NCI-H526 treated with DMSO at 0.1 percent for 48 hours (cell line): Measurements from ENCODE around the gene C9.
A peak's percentile ranks its signal among the peaks of the same experiment; 100 is the strongest.
"Not testable (repeated sequence)": the region's sequence is repeated elsewhere in the genome, so short reads cannot be mapped to it uniquely, and the experiment has no call there.

Source experiments
- DNase-seq: peaks from one replicate; lab custom pipeline; 2025; lab: John Stamatoyannopoulos, UW

C9 gene

GRCh38 chr5:39328731-39329130 is 35.6 kb downstream of the C9 start:
- DNase-seq, result no peak

GRCh38 chr5:39323542-39323941 is 40.8 kb downstream of the C9 start:
- DNase-seq, result no peak

GRCh38 chr5:39319395-39319794 is 44.9 kb downstream of the C9 start:
- DNase-seq, result no peak

GRCh38 chr5:39316464-39316863 is 47.8 kb downstream of the C9 start:
- not testable (repeated sequence) for DNase-seq

GRCh38 chr5:39315995-39316394 is 48.3 kb downstream of the C9 start:
- no peak for DNase-seq

- no peak for DNase-seq
These were observed 49.7 kb downstream of the C9 start for GRCh38 chr5:39314591-39314990.

- DNase-seq, result no peak
These were observed 54.8 kb downstream of the C9 start for GRCh38 chr5:39309534-39309933.

- DNase-seq, result no peak
These were observed 61.8 kb downstream of the C9 start for GRCh38 chr5:39302472-39302871.

- no peak for DNase-seq
These were observed 62.9 kb downstream of the C9 start for GRCh38 chr5:39301406-39301805.

- DNase-seq, result no peak
These were observed 64.3 kb downstream of the C9 start for GRCh38 chr5:39299962-39300361.

- no peak for DNase-seq
These were observed 69.6 kb downstream of the C9 start for GRCh38 chr5:39294736-39295135.

GRCh38 chr5:39284552-39284951 is 79.7 kb downstream of the C9 start:
- DNase-seq, result peak; percentile 86

- peak; percentile 88 for DNase-seq
These were observed 81.0 kb downstream of the C9 start for GRCh38 chr5:39283231-39283818.

- DNase-seq, result no peak
These were observed 81.7 kb downstream of the C9 start for GRCh38 chr5:39282561-39282960.

- not testable (repeated sequence) for DNase-seq
These were observed 88.4 kb downstream of the C9 start for GRCh38 chr5:39275865-39276264.

GRCh38 chr5:39274398-39275085 is 89.8 kb downstream of the C9 start:
- no peak for DNase-seq

GRCh38 chr5:39273314-39273954 is 90.9 kb downstream of the C9 start:
- no peak for DNase-seq

GRCh38 chr5:39272869-39273231 is 91.4 kb downstream of the C9 start:
- DNase-seq, result not testable (repeated sequence)

GRCh38 chr5:39270225-39270848 is 94.0 kb downstream of the C9 start:
- DNase-seq, result peak; percentile 85

GRCh38 chr5:39267186-39267585 is 97.1 kb downstream of the C9 start:
- no peak for DNase-seq

- no peak for DNase-seq
These were observed 97.9 kb downstream of the C9 start for GRCh38 chr5:39266442-39266841.

- DNase-seq, result no peak
These were observed 99.8 kb downstream of the C9 start for GRCh38 chr5:39264528-39264927.

GRCh38 chr5:39262981-39263380 is 101.3 kb downstream of the C9 start:
- DNase-seq, result no peak
